HG03571 (cell line): ENCODE data around the gene BRD3.

Experiments
- ATAC-seq: cut with Tn5 transposase; IDR thresholded peaks from one replicate; pipeline ENCODE4 v1.9.1; 2021; ENCODE audit not compliant: unreplicated experiment

BRD3 gene

GRCh38 chr9:134066913-134067851 is 644 bp downstream of the BRD3 start:
- ATAC-seq, result peak; percentile 7

DNA sequence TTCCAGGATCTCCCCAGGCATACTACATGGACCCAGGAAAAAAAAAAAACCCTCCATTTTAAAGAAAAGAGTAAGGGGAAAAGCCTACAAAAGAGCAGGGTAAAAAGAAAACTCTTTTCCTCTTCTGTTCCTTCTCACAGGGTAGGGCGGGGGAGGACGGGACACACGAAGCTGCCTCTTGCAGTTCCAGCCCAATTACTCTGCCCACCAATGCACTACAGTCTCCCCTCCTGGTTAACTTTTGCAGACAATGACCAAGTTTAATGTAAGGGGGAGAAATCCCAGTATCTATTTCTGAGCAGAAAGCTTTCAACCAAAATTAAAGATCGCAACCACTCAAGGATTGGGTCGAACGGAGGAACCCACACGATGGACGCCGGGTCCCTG is 1.3 kb downstream of the BRD3 start:
- ATAC-seq, result no peak

DNA sequence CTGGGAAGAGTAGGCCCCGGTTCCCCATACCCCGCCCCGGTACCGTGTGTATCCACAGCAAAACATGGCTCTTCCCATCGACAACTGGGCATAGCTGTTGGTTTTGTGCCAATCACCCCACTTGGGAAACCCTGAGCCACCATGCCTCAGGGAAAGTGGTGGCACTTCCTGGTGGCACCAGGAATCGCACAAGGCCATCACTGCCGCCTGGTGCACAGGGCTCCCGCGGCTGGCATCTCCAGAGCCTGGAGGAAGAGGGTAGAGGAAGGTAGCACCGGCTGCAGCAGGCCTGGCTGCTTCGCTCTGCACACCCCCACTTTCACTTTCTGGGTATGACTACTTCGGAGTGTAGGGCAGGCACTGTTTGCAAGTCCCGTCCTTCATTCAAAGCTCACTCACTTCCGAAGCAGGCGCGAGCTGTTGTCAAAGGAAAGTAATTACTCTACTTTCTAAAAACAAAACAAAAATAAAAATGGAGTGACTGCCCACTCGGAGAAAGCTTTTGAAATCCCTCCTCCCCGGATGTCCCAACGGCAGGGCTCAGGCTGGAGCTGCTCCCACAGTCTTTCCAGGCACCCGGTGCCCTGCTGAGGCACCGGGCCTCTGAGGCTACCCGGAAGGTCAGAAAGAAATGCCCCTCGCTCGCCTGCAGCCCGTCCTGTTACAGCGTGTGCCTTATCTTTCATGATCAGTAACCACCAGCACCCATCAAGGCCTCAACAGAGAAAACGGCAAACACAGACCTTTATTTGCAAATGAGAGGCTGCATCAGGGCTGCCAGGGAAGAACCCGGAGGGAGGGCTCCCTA is 2.0 kb downstream of the BRD3 start:
- peak; percentile 30 for ATAC-seq

- no peak for ATAC-seq
These were observed 3.1 kb downstream of the BRD3 start for GRCh38 chr9:134064711-134065110.

DNA sequence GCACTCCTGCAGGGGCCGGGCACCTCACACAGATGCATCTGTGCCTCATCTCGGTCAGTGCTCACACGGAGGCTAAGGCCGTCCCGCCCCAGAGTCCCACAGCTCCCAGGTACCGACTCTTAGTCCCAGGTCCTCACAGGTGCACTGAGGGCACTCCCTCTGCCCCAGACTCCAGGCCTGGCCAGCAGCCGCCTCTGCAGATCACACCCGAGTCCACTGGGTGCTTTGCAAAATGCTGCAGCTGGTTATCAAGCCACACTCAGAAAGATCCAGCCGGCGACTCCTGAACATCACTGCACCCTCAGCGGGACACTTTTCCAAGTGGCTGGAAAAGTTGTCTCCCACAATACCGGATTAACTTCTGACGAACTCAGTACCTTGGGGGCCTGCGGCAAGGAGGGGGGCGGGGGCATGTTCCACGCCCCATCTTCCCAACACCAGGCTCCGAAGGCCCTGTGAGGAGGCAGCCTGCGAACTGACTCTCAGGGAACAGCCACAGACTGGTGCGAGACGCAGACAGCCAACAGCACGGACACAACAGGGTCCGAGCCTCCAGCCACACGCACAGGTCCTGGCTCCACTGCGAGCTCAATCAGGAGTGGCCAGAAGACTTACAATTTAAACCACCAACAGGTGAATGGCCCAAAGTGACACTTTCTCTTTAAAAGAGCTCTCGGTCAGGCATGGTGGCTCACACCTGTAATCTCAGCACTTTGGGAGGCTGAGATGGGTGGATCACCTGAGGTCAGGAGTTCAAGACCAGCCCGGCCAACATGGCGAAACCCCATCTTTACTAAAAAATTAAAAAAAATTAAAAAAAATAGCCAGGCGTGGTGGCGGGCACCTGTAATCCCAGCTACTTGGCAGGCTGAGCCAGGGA is 4.0 kb downstream of the BRD3 start:
- no peak for ATAC-seq

GRCh38 chr9:134063088-134063570 is 4.7 kb downstream of the BRD3 start:
- no peak for ATAC-seq

- no peak for ATAC-seq
These were observed 5.3 kb downstream of the BRD3 start for GRCh38 chr9:134062461-134063087.

DNA sequence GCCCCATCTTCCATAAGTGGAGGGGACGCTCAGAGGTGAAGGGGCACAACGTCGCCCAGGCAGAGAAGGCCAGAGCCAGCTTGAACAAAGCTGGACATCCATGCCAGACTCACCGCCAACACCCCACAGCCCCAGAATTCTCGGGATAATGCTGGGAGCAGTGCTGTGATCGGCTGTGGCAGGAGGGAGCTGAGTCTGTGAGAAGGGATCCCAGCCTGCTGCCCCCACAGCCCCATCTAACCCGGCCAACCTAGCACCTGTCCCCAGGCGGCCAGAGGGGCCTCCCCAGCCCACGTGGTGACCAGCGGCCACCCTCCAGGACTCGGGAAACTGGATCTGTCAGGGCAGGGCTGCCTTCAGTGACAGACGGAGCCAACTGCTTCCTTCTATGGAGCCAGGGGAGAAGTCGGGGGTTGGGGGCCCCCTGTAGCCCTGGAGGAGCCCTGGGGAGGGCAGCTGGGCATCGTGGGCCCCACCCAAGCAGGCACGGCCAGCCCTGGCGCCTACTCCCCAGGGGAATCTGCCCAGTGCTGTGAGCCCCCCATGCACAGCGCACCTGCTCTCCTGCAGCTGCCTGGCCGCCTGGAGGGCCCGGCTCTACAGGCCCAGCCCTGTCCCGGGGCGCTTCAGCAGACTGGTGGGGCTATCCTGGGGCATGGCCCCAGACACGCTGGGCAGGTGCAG is 6.0 kb downstream of the BRD3 start:
- ATAC-seq, result no peak

DNA sequence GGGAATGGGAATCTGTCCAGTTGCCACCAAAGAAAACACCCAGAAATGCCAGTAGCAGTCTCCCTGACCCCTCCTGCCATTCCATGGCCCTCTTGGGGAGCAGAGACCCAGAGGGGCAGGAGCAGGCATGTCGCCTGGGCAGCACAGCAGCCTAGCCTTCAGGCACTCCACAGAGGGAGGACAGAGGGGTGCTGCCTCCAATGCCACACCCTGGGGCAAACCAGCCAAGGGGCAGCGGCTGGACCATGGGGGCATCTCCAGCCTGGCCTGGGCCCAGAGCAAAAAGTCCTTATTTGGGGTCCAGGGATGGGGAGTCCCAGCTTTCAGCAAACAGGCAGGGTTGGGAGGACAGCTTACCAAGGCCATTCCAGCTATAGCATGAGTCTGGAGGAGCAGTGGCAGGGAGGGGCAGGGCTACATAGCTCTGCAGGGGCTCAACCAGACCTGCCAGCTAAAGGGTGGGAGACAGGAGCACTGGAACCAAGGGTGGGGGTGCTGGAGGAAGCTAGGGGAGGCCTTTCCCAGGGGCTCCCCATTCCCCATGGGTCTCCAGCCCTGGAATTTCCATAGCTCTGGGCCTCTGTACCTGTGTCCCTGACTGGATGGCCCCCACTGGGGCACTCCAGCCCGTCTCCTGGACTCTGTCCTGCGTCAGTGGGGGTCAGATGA is 6.7 kb downstream of the BRD3 start:
- ATAC-seq, result no peak

DNA sequence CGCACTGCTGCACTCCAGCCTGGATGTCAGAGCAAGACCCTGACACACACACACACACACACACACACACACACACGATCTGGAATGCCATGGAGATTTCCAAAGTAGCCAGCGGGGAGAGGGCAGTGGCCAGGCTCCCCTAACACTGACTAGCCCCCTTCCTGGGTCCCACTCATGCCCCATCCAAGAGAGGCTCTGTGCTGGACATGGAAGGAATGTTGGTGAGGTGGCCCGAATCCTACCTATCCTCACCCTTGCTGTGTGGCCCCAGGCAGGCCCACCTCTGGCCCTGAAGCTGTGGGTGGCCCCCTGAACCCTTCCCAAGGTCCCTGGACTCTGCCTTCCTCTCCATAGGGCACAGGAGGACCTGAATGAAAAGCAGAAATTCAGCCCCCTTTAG is 7.3 kb downstream of the BRD3 start:
- no peak for ATAC-seq

DNA sequence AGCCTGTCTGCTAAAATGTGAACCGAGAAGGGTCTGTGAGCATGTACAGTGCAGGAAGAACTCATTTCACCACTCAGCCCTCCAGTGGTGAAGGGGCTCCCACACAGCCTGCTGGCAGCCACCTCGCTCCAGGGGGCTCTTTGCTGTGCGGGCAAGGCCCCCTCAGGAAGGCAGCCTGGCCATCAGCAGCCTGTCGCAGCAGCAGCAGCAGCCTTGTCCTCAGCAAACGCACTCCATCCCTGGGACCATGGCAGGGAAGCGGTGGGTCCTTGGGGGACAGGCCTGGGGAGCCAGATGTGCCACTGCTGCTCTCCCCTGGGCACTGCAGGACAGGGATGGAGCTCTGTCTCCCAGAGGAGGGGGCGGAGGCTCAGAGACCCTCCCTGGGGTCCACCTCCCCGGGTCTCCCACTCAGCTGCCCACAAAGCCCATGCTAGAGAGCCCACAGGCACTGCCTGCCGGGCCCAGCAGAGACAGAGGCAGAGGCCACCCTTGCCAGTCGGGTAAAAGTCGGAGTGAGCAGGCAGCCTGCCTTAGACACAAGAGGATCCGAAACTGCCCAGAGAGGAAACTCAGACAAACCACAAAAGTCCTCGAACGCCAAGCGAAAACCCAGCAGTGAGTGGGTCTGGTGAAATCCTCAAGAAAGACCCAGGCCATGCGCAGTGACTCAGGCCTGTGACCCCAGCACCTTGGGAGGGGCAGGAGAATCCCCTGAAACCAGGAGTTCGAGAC is 8.0 kb downstream of the BRD3 start:
- peak; percentile 66 for ATAC-seq

GRCh38 chr9:134059188-134059641 is 8.6 kb downstream of the BRD3 start:
- ATAC-seq, result no peak

- ATAC-seq, result no peak
These were observed 9.1 kb downstream of the BRD3 start for GRCh38 chr9:134058716-134059115.

DNA sequence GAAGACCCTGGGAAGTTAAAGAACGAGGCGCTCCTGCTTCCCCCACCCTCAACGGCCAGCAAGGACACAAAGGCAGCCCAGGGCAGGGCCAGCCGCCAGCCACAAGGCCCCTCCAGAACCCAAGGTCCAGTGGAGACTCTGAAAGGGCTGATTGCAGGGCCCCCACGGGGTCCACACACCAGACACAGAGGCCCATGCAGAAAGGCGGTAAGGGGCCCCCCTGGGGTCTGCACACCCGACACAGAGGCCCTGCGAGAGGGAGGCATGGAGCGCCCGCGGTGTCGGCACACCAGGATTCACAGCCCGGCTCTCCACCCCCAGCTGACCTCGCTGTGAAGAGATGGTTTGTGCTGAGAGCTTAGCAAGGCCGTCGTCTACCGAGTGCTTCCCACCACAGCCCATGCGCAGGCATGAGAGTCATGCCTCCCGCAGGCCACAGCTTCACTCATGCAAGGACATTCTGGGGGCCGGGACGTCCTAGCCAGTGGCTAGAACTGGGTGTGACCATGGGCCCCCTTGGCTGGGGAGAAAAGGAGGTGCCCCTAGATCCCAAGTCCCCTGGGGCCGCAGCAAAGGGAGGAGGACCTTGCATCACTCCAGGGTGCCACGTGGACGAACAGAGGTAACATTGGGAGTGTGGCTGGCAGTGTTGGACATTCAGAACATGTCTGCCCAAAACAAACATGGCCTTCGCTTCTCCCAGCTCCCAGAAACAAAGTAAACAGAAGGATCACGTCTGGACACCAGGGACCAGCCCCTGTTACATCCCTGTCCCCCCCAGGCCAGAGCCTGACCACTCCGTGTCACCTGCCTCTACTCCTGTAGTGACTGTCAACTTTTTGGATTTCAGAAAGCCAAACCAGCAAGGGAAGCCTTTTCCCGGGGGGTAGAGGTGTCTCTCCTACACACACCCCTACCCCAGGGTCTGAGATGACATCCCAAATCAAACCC is 9.8 kb downstream of the BRD3 start:
- ATAC-seq, result no peak

GRCh38 chr9:134057307-134057657 is 10.5 kb downstream of the BRD3 start:
- no peak for ATAC-seq

DNA sequence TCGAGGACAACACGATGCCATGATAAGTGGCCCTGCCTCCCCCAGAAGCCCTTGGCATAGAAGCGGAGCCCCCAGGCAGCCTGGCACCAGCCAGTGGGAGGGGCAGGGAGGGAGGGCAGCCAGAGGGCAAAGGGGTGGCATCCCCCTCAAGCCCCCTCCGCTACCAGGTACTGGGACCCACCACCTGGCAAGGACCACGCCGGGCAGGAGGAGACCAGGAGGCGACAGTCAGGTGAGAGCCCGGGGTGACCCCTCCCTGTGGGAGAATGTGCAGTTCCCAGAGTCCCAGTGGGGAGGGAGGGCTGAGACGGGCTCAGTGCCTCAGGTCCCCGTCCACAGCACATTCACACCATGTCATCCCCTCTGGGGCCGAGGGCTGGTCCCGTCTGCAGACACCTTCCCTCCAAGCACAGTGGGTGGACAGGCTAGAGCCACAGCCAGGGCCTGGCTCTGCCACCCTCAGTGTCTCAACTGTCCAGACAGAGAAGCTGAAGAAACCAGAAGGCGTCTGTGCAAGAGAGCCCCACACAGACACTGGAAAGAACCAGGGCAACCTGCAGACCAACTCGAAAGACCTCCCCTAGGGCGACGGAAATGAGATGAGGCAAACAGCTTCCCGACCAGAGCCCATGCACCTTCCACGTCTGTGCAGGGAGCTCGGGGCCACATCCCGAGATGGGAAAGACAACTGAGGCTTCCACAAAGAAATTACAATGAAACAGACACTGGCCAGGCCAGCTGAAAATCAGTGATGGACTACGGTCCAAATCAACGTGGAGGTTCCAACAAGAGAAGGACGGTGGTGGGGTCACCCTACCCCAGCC is 11.1 kb downstream of the BRD3 start:
- ATAC-seq, result no peak

DNA sequence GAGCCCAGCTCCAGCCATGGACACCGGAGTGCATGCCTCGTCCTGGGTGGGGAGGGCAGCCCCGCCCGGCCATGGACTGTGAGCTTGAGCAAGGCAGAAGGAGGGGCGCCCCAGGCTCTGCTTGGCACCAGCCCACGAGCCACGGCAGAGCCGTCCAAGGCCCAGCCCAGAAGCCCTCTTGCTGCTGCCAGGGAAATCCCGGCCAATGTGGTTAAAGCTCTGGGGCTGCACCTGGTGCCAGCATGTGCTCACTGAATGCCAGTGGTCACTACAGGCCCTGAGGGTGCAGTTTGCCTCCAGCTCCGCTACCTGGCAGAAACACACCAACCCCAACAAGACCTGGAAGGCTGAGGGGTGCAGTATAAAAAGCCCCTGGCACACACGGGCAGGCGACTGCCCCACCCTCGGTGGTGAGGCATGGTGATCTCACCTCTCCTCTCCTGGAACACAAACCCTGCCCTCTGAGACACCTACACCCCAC is 11.8 kb downstream of the BRD3 start:
- no peak for ATAC-seq
